GM11168 (cell line): ENCODE measurements around the gene TMEM192.
"Not testable (repeated sequence)": the region's sequence is repeated elsewhere in the genome, so short reads cannot be mapped to it uniquely, and the experiment has no call there.

Experiments used
- in situ Hi-C: fragments of 300-500 bp; cut with MboI; formaldehyde crosslinking; loops from one replicate; pipeline ENCODE4 v1.12.0; 2022; ENCODE audit warnings: low sequenced_read_pairs; ENCODE audit not compliant: unreplicated experiment

TMEM192 gene

GRCh38 chr4:165025782-165026181 lies 86.9 kb downstream of the TMEM192 start:
- in situ Hi-C loops: not testable (repeated sequence)
